Stimulated activated CD4-positive, alpha-beta T cell treated with anti-CD3 and anti-CD28 coated beads, Interleukin-1b, Interleukin-23, amount 100 ng/mL, for 24 hours (primary cell): ENCODE data around the gene AGAP2.
A peak's percentile ranks its signal among the peaks of the same experiment; 100 is the strongest.
"Not testable (repeated sequence)": the region's sequence is repeated elsewhere in the genome, so short reads cannot be mapped to it uniquely, and the experiment has no call there.

ENCODE experiments used
- DNase-seq, 4 experiments: peaks; one replicate each; pipeline ENCODE4 v3.0.0-alpha.2; 2020; ENCODE audit warnings: low read depth in 4 of 4, low spot score in 1 of 4

Gene AGAP2

GRCh38 chr12:57738661-57739237 lies at the start of gene AGAP2:
Gene AGAP2, minus strand, starts transcription at chr12:57738742. Its CDS starts 496 bp downstream, at chr12:57738246.
- no peak for DNase-seq

- DNase-seq = no peak
These were observed 45.3 kb upstream of the AGAP2 start for GRCh38 chr12:57783861-57784260.

- no peak for DNase-seq
These were observed 44.9 kb upstream of the AGAP2 start for GRCh38 chr12:57783466-57783801.

GRCh38 chr12:57782608-57783465 lies 44.3 kb upstream of the AGAP2 start, which contains the start of gene TSFM:
Gene TSFM, plus strand, starts transcription at chr12:57782787. Its CDS starts 15 bp downstream, at chr12:57782802.
- peak; percentile 95 to 100 (median 96) for DNase-seq

- DNase-seq = no peak
These were observed 43.7 kb upstream of the AGAP2 start for GRCh38 chr12:57782243-57782607.

- DNase-seq = no peak
These were observed 43.3 kb upstream of the AGAP2 start for GRCh38 chr12:57781801-57782200.

- no peak for DNase-seq
These were observed 42.7 kb upstream of the AGAP2 start for GRCh38 chr12:57781244-57781643.

GRCh38 chr12:57780284-57780897 lies 41.8 kb upstream of the AGAP2 start:
- DNase-seq = no peak

GRCh38 chr12:57779736-57780135 lies 41.2 kb upstream of the AGAP2 start:
- no peak for DNase-seq

- DNase-seq = no peak
These were observed 39.4 kb upstream of the AGAP2 start for GRCh38 chr12:57777911-57778310.

- DNase-seq = no peak
These were observed 38.8 kb upstream of the AGAP2 start for GRCh38 chr12:57777367-57777766.

- no peak for DNase-seq
These were observed 37.7 kb upstream of the AGAP2 start for GRCh38 chr12:57776247-57776587.

- no peak for DNase-seq
These were observed 37.2 kb upstream of the AGAP2 start for GRCh38 chr12:57775563-57776246.

GRCh38 chr12:57775044-57775443 lies 36.5 kb upstream of the AGAP2 start:
- DNase-seq = no peak

GRCh38 chr12:57774634-57775033 lies 36.1 kb upstream of the AGAP2 start:
- DNase-seq = not testable (repeated sequence)

GRCh38 chr12:57772429-57773322 lies 34.1 kb upstream of the AGAP2 start, which contains the start of gene EEF1AKMT3:
Gene EEF1AKMT3, plus strand, starts transcription at chr12:57772614. Its CDS starts 111 bp downstream, at chr12:57772725.
- DNase-seq = no peak

GRCh38 chr12:57771873-57772428 lies 33.4 kb upstream of the AGAP2 start, which contains the start of gene METTL1:
Gene METTL1, minus strand, starts transcription at chr12:57772105. Its CDS starts 22 bp downstream, at chr12:57772083.
- peak; percentile 68 to 92 (median 90) for DNase-seq

- peak; percentile 82 to 93 (median 87) for DNase-seq
These were observed 32.8 kb upstream of the AGAP2 start for GRCh38 chr12:57771236-57771872.

GRCh38 chr12:57770734-57771133 lies 32.2 kb upstream of the AGAP2 start:
- no peak for DNase-seq

GRCh38 chr12:57769594-57769993 lies 31.1 kb upstream of the AGAP2 start:
- DNase-seq = no peak
